GM18526 (cell line): ENCODE measurements around the gene HAND2.

Source experiments
- POLR2A ChIP-seq: IDR thresholded peaks from 3 replicates; pipeline ENCODE4 v1.6.1; 2011; ENCODE audit not compliant: insufficient read length; ENCODE audit errors: extremely low read depth

Gene HAND2

DNA sequence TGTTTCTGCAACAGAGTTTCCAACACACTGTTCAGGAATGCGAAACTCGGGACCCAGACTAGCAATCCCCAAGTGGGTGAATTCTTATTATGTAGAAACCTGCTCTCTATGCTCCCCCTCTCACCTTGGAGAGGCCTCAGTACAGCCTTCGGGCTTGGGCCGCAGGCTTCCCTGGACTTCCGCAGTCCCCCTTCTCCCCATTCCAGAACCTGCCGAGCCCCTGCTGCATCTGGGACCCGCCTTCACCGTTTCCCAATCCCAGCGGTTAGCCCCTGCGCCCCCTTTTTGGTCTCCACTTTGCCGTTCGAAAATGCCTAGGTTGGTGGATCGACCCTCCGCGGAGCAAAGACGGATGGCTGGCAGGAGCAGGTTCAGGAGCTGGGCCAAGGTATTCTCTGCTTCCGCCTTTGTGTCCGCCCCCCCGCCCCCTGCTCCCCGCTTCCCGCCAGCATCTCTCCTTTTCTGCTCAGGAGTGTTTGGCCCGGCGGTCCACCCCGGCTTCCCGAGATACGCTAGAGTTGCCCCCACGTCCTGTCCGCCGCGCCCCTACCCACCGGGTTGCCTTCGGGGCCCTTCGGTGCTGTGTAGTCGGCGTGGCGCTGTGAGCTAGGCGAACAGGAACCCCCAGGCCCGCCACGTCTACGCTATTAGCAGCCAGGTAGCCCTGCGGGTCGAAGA, 11.5 kb downstream of the HAND2 start:
- no peak for TF ChIP-seq POLR2A

DNA sequence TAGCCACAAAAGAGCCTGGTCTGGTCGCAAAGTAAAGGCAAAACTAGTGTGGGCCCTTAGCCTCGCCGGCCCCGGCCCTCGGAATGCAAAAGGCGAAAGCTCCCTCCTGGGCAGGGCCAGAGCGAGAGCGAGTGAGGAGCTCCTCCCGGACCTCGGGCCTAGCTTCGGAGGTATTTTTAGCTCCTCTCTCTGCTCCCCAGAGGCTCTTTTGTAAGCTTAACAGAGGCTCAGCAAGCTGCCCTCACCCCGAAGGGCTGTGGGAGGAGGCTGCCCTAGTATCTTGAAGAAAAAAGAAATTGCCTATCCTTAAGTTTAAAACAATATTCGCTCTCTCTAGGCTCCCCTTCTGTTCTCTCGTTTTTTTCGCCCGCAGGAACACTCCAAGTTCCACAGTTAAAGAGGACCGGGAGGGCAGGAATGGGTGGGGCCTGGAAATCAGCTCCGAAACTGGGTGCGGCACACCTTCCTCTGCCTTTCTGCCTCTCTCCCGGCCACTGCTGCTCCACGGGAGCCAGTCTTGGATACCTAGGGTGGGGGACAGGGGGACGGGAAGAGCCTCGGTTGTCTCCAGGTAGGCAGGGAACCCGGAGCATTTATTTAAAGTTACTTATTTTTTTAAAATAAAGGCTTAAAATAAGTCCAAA, 12.1 kb downstream of the HAND2 start:
- no peak for TF ChIP-seq POLR2A

DNA sequence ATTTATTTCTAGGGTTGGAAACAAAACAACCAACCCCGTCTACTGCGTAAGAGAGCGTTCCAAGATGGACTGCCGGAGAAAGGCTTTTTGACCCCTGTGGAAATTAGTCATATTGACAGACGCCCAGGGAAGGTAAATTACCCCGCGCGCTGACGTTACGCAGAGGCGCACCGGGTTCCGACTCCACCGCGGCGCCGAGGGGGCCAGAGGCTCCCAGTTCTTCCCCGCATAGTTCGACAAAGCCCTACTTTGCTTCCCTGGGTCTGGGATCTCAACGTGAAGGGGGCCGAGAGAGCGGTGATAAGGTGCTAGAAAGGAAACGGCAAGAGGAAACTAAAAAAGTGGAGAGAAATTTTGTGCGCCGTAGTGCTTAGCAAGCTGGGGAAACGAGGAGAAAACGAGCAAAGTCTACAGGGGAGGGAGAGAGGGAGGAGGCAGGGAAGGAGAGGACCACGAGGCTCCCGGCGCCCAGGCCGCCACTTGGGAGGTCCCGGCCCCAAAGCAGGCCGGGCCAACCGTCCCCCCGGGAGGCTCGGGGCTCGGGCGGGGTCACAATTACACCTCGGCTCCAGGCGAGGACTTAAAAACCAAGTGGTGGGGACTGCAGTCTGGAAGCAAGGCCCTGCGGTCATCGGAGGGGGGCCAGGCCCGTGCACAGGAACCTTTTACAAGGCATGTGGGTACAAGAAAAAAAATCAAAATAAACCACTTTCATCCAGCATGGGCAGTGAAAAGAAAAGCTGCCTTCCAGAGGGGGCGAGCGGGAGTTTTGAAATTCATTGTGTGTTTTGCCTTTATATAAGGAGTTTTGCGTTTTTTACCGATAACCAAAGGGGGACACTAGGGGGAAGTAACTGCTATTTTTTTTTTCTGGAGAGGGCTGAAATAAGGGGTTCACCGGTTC, 13.2 kb downstream of the HAND2 start:
- TF ChIP-seq POLR2A: no peak

DNA sequence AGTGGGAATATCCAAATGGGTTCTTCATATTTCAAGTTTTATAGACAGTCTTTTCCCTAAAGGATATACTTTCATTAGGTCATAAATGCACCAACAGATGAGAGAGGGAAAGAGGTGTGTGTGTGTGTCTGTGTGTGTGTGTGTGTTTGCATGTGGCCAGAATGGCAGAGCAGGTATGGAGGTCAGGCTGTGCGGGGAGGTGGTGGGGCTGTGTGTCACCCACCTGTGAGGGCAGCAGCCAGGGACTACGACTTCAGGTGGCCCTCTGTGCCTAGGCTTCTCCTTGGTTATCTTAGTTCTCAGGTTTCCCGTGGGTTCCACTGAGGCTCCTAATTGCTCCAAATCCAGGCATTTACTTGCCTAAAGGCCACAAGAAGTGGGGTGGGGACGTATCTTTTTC, 14.6 kb downstream of the HAND2 start:
- no peak for TF ChIP-seq POLR2A

DNA sequence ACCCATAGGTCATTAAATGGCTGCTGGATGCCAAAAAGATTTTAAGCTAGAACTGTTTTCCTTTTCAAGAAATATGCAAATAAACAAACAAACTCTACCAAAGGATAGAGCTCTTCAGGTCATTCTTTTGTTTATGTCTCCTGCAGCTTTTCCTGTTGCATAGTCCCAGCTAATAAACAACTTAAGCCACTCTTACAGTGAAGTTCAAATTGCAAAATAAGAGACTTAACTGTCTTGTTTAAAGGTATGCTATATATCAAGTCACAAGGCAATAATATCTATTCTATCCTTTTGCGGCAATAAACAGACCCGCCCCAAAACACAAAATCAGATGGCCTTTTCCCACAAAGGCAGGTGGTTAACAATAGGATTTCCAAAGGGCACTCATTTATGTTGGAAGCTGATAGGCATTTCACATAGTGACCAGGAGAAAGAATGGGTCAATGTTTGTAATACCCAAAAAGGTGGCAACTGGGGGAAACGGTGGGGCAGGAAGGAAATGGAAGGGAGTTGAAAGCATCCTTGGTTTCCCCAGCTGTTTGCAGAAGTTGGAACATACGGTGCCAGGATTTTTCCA, 15.3 kb downstream of the HAND2 start:
- TF ChIP-seq POLR2A: no peak

DNA sequence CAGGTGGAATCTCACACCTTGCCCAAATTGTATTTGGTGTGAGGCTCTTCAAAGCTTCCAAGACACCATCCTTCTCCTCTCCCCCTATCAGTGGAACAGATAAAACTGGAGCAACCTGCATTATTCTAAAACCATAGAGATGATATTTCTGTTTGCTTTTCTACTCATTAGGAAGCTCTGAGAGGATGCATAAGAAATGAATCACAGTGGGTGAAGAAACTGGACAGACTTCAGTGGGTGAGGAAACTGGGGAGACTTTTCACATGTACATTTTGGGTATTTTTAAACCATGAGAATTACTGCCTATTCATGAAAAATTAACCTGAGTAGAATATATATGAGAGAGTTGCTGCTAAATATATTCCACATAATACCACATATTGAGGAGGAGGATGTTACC, 16.4 kb downstream of the HAND2 start:
- TF ChIP-seq POLR2A: no peak

DNA sequence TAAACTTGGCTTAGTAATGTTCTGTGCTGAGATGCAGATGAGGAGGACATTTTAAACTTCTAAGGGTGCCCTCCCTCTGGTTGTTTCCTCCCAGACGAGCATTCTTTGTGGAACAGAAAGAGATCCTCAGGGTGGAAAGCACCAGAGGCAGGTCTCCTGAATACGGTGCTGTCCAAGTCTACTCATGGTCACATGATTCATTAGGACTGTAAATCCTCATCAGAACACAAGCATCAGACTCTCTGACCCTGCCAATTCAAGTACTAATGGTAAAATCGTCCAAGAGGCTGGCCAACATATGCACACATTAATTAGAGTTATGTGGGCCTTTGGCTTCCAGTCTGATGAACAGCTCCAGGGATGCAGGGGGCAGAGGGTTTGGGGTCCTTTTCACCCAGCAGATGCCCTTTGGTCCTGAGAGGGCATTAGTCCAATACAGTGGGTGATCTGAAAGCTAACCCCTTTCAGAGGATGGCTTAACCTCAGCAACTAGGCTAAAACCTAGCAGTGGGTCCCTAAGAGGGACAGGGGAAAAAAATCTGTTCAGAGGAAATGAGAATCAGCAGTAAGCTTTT, 18.2 kb downstream of the HAND2 start:
- TF ChIP-seq POLR2A: no peak

DNA sequence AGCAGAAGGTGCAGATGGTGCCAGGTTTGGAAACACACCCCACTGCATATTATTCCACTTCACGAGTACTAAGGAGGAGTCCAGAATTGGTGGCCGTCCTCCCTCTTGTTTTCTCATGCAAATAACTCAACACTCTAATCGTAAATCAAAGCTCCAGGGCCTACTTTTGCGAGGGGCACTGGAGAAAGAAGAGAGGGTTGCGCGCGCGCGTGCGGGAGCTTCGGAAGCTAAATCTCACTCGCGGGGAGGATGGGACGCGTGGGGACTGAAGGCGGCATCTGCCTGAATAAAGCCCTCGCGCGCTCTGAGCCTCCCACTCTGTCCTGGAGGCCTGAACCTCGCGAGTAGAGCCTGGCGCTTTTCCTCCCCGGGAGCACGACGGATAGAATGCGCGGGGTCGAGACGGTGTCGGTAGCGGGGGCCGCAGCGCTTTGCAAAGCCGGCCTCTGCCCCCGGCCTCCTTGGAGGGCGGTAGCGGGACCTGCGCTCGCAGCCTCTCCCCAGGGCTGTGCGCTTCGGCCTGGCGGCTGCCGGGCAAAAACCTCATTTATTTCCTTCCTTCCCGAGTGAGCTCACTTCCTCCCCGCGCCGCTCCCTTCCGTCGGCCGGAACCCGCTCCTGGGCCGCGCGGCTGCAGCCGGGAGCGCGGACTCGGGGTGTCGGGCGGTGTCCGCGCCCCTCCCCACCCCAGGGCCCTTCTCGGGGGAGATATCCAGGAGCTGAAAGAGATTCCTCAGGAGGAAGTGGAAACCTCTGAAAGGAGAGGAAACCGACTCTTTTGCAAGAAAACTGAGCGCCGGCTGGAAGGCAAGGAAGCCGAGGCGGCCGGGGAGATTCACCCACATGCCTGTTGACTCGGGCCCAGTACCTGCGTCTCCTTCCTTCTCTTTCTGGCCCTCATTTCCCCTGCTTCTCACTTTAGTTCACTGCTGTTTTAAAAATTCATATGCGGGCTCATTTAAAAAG, 20.7 kb downstream of the HAND2 start:
- peak; percentile 54 for TF ChIP-seq POLR2A

DNA sequence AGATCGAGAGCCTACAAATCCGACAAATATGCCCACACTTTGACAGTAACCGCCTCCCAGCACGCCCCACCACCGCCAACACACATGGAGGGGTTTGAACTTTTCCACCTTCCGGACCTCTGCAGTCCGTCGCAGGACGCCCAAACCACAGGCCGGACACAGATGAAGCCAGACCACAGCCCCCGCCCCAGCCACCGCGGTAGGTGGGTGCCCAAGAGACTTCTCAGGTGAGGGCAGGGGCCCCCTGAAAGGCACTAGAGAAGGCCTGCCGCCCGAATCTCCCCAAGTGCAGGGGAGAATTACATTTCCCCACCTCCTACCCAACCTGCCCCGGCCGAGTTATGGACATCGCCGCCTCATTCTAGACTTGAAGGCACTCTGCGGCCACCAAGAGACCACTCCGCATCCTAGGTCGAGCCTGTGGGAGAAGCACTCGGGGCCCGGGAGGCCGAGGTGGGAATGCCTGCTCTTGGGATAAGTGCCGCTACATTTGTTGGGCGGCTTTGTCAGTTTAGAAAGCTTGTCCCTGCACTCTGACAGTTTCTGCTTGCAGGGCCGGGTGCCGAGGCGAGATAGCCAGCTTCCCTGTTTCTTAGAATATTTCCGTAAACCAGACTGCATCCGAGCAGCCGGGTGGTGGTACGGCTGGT, 21.5 kb downstream of the HAND2 start:
- no peak for TF ChIP-seq POLR2A

DNA sequence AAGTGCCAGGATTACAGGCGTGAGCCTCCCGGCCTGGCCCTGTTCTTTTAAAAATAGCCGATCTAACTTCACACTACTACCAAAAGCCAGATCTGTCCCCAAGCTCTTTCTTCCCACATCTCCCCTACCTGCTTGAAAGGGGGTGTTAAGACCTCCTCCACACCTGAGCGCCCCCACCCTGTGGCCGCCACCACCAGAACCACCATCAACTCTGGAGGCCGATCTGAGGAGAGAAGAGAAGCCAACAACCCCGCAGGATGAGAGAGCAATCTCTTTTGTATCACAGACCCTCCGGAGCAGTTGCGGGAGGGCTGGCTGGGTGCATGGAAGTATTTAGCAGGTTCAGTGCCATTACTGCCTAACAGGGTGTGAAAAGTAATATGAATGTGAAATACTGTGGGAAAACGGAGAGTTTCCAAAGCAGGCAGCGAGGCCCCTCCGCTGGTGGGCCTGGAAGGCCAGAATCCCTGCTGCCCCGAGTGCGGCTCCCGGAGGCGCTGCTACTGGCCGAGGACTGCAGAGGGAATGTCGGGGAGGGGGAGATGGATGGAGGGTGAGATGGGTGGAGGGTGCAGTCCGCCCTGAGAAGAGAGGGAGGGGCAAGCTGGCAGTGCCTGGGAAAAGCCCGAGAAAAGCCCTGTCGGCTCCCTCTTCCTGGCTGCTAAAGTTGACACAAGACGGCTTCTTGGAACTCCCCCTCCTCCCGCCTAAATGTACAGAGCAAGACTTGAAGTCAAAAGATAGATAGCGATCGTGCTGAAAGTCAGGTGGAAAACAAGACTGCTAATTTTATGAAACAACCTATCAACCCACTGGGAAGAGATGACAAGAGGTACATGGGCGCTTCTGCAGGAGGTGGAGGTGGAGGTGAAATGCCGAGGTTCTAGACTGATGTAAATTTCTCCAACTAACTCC, 22.3 kb downstream of the HAND2 start:
- TF ChIP-seq POLR2A: no peak

DNA sequence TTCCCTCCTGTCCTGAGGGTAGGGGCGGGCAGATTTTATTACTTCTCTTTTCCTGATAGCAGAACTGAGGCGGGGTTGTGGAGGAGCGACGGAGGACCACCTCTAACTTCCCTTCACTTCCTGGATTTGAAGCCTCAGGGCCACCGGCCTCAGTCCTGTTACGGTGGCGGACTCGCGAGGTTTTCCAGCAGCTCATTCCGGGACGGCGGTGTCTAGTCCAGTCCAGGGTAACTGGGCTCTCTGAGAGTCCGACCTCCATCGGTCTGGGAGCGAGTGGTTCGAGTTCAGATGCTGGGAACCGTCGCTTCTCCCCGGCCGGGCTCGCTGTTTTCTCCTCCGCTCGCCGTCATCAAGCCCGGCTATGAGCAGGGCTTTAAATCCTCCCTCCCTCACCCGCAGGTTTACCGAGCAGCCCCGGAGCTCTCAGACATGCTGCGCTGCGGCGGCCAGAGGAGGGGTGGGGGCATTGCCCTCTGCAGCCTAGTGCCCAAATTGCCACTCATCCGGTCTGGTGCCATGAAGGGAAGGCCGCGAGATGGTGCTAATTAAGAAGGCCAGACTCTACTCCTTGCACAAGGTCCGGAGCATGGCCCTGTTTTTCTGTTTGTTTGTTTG, 23.3 kb downstream of the HAND2 start:
- TF ChIP-seq POLR2A: no peak

DNA sequence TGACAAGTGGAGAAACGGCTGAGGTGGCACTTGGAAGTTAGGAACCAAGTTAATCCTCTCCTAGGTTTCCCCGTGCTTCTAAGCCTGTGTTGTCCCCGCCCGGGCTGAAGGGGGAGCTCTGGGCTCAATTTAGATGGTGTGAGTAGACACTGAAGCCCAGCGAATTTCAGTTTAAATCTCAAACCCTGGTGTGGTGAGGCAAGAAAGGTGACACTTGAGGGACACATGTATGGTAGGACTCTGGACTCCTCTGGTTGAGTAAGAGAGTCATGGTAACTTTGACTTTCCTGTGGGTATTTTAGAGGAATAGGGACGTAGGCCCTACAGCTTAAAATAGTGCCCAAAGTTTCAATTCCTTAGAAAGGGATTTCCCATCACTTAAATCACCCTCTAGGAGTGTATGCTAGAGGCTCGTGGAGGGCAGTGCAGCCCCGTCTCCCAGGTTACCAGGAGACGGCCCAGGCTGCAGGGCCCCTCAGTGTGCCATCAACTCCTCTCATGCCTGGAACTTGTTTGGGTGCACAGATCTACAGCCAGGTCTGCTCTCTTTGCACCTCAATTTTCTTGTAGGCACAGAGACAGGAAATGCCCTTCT, 24.0 kb downstream of the HAND2 start:
- no peak for TF ChIP-seq POLR2A
